VCaP (cell line): Measurements from ENCODE around the gene LIPK.

Source experiments
- H3K27ac ChIP-seq: fragments of 450-650 bp; 2 replicates; pipeline ENCODE4 v1.5.1; 2017
- CTCF ChIP-seq: fragments of 450-650 bp; conservative IDR thresholded peaks from 2 replicates; pipeline ENCODE4 v1.5.1; 2017; ENCODE audit warnings: mild to moderate bottlenecking, moderate library complexity

Gene LIPK

GRCh38 chr10:88668465-88668864 is 37.6 kb upstream of the LIPK start:
- H3K27ac ChIP-seq, result no peak overlapping the region
- no peak for TF ChIP-seq CTCF

GRCh38 chr10:88670497-88670896 is 35.6 kb upstream of the LIPK start:
- TF ChIP-seq CTCF, result no peak
- H3K27ac ChIP-seq, result no peak overlapping the region

DNA sequence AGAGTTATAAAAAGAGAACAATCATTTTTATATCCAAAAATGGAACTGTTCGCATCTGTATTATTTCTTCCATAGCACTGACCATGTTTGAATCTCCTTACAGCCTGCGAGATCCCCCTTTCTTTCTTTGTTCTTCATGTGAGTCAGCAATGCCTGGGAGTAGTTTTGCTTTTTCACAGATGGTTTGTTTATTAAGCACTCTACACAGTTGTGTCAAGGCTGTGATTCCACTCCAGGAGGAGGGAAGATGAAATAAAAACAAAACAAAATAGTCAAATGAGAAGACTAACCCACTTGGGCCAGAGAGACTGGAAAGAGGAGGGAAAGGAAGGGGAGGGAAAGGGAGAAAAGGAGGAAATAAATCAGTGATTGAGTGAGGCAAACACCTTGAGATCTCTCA is 34.0 kb upstream of the LIPK start:
- TF ChIP-seq CTCF, result no peak
- no peak overlapping the region for H3K27ac ChIP-seq

DNA sequence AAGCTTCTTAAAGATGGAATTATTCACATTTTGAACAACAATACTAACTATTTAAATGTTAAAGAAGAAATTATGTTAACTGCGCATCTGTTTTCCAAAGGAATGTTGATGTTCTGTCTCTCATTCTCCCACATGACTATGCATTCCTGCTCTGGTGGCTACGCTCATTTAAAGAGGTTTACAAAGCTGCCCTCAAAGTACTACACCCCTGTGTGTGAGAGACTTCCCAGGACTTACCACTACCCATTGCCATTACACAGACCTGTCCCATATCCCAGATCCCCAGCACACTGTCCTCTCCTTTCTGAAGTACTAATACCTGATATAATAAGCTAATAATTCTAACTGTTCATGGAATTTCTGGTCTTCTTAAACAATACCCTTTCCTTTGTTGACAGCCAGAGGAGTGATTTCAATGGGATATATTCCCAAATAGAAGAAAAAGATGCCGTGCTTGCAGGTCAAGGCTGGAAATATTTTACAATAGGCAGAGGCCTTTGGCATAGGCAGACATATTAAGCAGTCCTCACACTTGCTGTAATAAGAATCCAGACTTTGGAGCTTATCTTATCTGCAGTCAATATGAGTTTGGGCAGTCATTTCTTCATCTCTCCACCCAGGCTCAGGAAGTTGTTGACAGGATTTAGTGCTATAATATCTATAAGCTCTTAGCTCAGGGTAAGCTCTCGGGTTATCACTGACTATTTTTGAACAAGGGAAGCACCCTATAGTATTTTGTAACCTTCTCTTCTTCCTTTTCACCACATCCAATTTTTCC is 29.6 kb upstream of the LIPK start:
- H3K27ac ChIP-seq, result no peak overlapping the region
- TF ChIP-seq CTCF, result no peak

GRCh38 chr10:88680958-88681357 is 25.1 kb upstream of the LIPK start:
- TF ChIP-seq CTCF, result no peak
- H3K27ac ChIP-seq, result no peak overlapping the region

- no peak overlapping the region for H3K27ac ChIP-seq
- no peak for TF ChIP-seq CTCF
These were observed 23.6 kb upstream of the LIPK start for GRCh38 chr10:88682491-88682890.

- H3K27ac ChIP-seq, result no peak overlapping the region
- TF ChIP-seq CTCF, result peak; percentile 87
These were observed 18.1 kb upstream of the LIPK start for GRCh38 chr10:88687853-88688467.
